Pulmonary artery endothelial cell (primary cell): ENCODE measurements around the gene TTC16. TPM values are rescaled to one million over a fixed set of nuclear protein-coding genes. Genes with fewer than 3 reads are reported as not detected.
"Not testable (repeated sequence)": the region's sequence is repeated elsewhere in the genome, so short reads cannot be mapped to it uniquely, and the experiment has no call there.

Experiments
- DNase-seq: peaks from one replicate; pipeline ENCODE4 v3.0.0-alpha.2; 2011; ENCODE audit warnings: low read depth, low spot score
- total RNA-seq: library from RNA; depleted of rRNA; stranded (reverse); fragments of >200 nt; gene quantifications from 2 replicates; pipeline ENCODE4 v1.2.3, GENCODE V29; 2014

The TTC16 gene
- total RNA-seq, 1 donor from 2014 or later = not detected

GRCh38 chr9:127739614-127740330 lies 23.9 kb downstream of the TTC16 start:
- no peak for DNase-seq

GRCh38 chr9:127741831-127742434 lies 26.1 kb downstream of the TTC16 start:
- DNase-seq = no peak

DNA sequence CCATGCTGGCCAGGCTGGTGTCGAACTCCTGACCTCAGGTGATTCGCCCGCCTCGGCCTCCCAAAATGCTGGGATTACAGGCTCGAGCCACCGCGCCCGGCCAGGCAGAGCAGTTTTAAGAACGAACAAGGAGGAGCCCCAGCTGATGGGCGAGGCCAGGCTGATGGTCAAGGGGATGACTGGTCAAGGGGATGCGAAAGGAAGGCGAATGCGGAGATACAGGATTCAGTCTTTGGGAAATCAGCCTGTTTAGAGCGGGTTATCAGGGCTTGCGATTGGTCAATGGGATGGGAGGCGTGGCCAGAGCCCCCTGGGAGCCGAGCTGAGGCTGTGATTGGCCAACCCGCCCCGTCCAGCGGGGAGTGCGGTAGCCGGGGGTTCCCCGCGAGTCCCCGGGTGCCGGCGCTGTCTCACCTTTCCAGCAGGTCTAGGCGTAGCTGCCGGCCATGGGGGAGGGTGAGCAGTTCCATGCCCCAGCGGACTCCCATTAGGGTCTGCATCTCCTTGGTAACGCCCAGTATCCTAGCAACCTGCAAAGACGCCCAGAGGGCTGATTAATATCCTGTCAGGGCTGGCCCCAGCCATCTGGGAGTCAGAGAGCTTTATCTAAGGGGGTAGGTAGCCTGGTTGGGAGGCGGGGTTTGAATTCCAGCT lies 26.7 kb downstream of the TTC16 start:
- DNase-seq = no peak

DNA sequence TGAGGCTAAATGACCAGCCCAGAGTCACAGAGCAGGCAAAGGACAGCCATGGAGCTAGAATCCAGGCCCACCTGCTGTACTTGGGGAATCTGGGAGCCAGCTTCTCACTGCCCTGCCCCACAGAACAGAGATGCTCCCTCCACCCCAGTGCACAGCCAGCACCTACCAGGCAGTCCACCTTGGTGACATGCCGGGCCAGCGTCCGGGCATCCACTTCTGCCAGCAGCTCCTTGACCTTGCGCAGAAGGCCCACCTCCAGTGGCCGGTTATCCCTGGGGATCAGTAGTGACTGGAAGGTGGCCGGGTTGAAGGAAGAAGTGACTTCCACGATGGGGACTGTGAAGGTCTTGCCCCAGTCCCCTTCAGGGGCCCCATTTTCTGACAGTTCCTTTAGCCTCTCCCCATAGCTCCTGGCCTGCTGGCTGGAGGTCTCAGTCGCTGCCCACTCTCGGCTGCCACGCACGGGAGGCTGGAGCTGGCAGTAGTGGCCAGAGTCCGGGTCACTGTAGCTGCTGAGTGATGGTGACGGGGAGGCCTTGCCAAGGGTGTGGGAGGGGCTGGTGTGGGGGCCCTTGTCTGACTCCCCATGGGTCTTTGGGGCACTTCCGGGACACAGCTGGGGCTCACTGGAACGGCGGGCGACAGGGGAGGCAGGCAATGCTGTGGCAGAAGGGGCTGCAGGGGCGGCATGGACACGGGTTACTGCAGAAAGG lies 28.7 kb downstream of the TTC16 start:
- DNase-seq = no peak

DNA sequence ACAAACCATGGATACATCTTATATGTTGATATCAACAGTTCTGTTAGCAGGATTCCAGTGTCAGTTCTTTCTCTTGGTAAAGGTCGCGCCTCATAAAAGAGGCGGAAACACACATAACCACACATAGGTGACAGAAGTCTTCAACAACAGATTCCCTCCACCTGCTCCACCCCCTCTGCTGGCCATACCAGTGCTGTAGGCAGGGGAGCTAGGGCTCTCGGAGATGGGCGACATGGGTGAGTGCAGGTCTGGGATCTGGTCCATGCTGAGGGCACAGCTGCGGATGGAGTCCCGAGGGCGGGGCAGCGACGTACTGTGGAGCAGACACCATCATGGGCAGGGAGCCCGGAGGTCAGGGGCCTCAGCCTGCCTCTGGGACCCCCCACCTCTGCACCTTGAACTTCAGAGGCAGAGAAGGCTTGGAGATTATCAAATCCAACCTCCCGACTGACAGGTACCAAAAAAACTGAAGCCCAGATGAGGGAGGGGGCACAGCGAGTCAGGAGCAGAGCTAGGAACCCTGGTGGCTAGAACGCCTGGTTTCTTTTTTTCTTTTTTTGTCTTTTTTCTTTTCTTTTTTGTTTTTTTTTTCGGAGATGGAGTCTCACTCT lies 31.2 kb downstream of the TTC16 start:
- no peak for DNase-seq

DNA sequence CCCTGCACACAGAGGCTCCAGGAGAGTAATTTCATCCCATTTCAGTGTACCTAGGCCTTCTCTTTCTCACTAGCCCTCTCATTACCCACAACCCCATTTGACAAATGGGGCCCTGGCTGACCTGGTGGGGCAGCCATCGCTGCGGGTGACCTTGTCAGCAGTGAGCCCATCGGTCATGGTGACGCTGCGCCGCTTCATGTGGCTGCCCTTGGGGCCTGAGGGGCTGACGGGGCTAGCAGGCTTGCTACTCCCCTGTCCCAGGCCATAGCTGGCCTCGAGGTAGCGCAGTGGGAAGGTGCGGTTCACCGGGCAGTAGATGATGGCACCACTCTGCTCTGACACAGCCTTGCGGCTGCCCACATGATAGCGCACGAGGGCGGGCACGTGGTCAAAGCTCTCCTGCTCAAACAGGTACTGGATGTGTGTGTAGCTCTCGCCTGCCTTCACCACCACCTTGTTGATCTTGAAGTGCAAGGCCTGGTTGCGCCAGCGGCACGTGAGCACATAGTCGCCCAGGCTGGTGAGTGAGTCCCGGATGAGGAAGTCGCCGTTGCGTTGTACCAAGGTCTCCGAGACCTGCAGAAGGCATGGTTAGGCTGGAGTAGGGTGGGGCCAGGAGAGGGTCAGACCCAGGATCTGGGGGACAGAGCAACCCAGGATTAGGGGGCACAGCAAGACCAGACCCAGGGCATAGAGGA lies 33.4 kb downstream of the TTC16 start:
- no peak for DNase-seq

- DNase-seq = no peak
Observed at GRCh38 chr9:127751269-127752054, 35.6 kb downstream of the TTC16 start.

GRCh38 chr9:127753148-127753547 lies 37.3 kb downstream of the TTC16 start:
- DNase-seq = no peak

DNA sequence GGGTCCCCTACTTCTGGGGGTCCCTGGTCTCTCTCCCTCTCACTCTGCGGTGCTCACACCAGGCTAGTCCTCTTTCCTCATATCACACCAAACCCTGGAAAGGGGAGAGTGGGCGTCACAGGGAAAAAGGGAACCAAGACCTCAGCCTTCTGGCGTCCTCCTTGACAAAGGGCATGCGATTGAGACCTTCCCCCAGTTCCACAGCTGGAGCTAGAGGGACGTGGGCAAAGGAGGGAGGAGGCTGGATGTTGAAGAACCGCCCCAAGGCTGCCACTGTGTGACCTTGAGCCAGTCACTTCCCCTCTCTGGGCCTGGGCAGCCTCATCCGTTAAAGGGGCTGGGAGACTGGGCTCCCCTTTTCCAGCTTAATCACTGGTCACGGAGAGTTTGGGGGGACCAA lies 37.7 kb downstream of the TTC16 start:
- no peak for DNase-seq

GRCh38 chr9:127754099-127755060 lies 38.5 kb downstream of the TTC16 start:
- no peak for DNase-seq

DNA sequence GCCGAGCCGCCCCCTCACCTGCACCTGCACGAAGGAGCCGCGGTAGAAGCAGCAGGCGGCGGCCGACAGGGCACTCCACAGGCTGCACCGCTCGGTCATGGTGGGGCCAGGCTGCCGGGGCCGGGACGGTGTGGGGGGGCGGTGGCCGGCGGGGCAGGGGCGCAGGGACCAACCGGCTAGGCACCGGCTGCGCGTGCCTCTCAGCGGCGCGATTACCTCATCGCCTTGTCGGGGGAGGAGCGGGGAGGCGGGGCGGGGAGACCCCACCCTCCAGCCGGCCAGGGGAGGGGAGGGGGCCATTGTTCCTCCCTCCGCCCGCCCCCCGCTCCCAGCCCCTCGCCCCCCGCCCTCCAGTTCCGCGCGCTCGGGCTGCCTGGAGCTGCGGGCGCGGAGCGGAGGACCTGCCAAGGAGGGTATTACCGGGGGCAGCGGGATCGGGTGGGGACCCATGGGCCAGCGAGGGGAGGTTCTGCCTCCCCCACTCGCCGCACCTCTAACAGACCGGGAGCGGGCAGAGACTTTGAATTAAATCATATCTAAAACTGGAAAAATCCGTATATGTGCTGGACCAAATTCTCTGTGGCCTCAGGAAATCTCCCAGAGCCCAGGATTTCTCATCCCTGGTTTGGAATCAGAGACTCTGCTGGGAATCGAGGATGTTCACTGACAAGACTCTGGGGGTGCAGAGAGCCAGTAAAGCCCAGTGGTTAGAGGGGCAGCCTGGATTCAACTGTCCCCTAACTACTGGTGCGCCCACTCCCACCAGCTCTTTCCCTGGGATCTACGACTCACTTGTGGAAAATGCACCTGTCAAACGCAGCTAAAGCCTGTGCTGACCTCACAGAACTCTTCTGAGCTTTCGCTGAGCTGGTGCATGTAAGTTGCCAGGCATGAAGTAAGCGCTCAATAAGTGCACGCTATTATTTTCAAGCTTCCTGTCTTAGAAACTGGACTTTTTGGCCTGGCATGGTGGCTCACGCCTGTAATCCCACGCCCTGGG lies 39.5 kb downstream of the TTC16 start:
- DNase-seq = no peak

DNA sequence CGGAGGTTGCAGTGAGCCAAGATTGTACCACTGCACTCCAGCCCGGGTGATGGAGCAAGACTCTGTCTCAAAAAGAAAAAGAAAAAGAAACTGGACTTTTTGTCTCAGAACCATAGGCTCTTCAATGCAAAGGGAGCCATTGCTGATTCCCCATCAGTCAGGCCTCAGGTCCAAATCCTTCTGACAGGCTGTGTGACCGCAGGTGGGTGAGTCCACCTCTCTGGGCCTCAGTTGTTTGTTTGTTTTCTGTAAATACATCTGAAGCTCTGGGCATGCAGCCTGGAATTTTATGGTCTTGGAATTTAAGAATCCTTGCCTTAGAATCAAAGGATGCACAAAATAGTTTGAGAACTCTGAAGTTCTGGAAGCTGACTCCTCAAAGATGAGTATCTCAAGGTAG lies 40.4 kb downstream of the TTC16 start:
- no peak for DNase-seq

DNA sequence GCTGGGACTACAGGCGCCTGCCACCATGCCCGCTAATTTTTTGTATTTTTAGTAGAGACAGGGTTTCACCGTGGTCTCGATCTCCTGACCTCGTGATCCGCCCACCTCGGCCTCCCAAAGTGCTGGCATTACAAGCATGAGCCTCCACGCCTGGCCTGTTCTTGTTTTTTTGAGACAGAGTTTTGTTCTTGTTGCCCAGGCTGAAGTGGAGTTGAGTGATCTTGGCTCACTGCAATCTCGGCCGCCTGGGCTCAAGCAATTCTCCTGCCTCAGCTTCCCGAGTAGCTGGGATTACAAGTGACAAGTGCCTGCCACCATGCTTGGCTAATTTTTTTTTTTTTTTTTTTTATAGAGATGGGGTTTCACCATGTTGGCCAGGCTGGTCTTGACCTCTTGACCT lies 40.9 kb downstream of the TTC16 start:
- DNase-seq = not testable (repeated sequence)

DNA sequence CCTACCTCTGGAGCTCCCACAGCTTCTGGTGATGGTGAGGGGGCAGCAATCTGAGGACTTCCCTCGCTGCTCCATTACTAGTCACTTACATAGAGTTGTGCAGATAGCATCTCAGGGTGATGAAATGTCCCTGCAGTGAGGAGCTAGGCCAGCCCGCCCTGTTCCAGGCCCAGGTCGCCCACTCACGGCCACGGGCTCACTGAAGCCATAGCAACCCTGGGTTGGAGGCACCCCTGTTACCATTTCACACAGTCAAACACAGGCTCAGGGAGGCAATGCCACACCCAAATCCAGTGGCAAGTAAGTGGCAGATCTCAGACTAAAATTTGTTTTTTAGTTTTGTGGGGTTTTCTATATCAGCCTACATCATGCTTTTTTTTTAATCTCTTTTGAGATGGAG lies 43.0 kb downstream of the TTC16 start:
- no peak for DNase-seq

DNA sequence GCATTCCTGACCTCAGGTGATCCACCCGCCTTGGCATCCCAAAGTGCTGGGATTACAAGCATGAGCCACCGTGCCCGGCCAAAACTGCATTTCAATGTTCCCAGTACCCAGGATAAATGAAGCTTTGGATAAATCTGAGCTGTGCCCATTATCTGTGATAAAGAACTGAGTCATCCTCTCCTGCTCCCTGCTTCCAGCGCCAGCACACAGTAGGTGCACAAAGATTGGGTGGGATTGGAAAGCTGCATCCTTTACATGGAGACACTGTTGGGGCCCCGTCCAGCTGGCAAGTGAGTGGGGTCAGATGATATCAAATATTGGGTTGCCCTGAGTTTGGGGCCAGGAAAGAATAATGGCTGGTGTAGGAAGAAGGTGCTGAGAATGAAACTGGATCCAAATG lies 45.2 kb downstream of the TTC16 start:
- no peak for DNase-seq

GRCh38 chr9:127761491-127761956 lies 45.6 kb downstream of the TTC16 start:
- no peak for DNase-seq

DNA sequence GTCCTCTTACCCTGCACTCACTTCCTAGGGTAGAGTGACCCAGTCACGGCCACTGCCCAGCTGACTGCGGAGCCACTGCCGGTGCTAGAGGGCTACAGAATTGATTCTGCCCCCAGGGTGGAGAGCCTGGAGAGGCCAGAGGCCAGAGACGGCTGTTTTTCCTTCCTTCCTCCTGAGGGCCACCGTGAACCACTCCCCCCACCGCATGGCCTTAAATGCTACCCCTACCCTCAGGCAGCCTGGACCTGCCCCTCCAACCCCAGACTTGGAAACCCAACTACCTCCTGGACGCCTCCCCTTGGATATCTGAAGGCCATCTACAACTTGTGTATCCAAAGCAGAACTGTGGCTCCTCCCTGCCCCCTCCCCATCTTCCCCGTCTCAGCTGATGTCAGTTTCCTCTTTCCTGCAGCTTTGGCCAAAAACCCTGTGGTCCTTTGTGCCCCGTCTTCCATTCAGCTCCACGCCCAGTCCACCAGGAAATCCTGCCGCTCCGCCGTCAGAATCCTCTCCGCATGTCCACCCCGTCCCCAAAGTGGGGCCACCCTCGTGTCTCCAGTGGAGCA lies 46.3 kb downstream of the TTC16 start:
- peak; percentile 52 for DNase-seq
